GM10266 (cell line): ENCODE results near the gene LENEP.

Experiments used
- DNase-seq: peaks from one replicate; pipeline ENCODE4 v3.0.0; 2012; ENCODE audit errors: extremely low spot score
- CTCF ChIP-seq: IDR thresholded peaks from 2 replicates; pipeline ENCODE4 v1.5.1; 2012; ENCODE audit warnings: mild to moderate bottlenecking, low read depth; ENCODE audit not compliant: control insufficient read depth, insufficient read depth; ENCODE audit errors: missing control alignments

Gene LENEP

GRCh38 chr1:154961207-154962155 is 31.9 kb upstream of the LENEP start, which contains the start of gene PYGO2:
Gene PYGO2, minus strand, starts transcription at chr1:154961782. Its CDS starts 206 bp downstream, at chr1:154961576.
- peak; percentile 71 for TF ChIP-seq CTCF
- DNase-seq, result peak; percentile 91

GRCh38 chr1:154962156-154962749 is 31.1 kb upstream of the LENEP start:
- peak; percentile 47 for DNase-seq
- no peak for TF ChIP-seq CTCF

- DNase-seq, result no peak
- no peak for TF ChIP-seq CTCF
These were observed 30.5 kb upstream of the LENEP start for GRCh38 chr1:154962795-154963330.

GRCh38 chr1:154963643-154964042 is 29.7 kb upstream of the LENEP start:
- DNase-seq, result no peak
- no peak for TF ChIP-seq CTCF

GRCh38 chr1:154964359-154964758 is 29.0 kb upstream of the LENEP start:
- DNase-seq, result no peak
- TF ChIP-seq CTCF, result no peak

- DNase-seq, result no peak
- no peak for TF ChIP-seq CTCF
These were observed 27.3 kb upstream of the LENEP start for GRCh38 chr1:154966111-154966510.

- TF ChIP-seq CTCF, result no peak
- DNase-seq, result no peak
These were observed 25.9 kb upstream of the LENEP start for GRCh38 chr1:154967331-154967950.
